Measurements from ENCODE around the gene AGPS. TPM values are rescaled to one million over a fixed set of nuclear protein-coding genes. Genes with fewer than 3 reads are reported as not detected.

The AGPS gene
- total RNA-seq, 1 experiment from 2014 or later: 46.7 TPM

DNA sequence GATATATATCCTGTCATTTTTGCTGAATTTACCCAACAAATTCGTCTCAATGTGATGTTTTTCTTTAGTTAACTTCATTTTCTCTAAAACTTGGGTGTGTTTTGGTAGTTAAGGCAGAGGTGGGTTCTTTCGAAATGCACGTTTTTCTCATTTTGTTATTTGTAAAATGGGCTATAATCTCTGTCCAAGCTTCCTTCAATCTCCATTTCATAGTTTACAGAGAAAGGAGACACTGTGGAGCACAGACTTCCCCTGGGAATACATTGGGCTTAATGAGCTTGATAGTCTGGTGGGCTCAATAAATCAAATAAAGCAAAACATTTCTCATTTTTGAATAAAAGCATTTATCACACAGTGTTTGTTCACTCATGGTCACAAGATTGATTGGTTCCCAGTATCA, 145.1 kb downstream of the AGPS start:
- ChIA-PET CTCF (no interaction called here), POLR2A (ENCODE audit: low non-redundant PET) (interaction anchor here (0.5 kb wide), 1 partner anchor 9 kb away, joined by 17 read pairs; no protein-coding TSS in a partner anchor)
- Histone ChIP-seq H3K9me3 (ENCODE audit: low read depth, low read length, poor library complexity, severe bottlenecking) (no peaks in the 10 kb centered on the region), H3K4me1 (ENCODE audit: insufficient read depth, low read length, poor library complexity, severe bottlenecking) (peaks cover 22% of the 10 kb centered on the region), H3K27me3 (replicated peaks; ENCODE audit: insufficient read depth, low read depth, low read length, poor library complexity) (no peaks in the 10 kb centered on the region), H3K36me3 (ENCODE audit: insufficient read depth, low read length, poor library complexity, severe bottlenecking) (no peaks in the 10 kb centered on the region), H3K4me3 (ENCODE audit: low read depth, low read length, poor library complexity, severe bottlenecking) (no peak overlapping the region), H3K27ac (ENCODE audit: low read depth, low read length, poor library complexity, severe bottlenecking) (no peak overlapping the region)
- DNase-seq (ENCODE audit: low spot score): peak; percentile 46
- TF ChIP-seq, protein P1, sequence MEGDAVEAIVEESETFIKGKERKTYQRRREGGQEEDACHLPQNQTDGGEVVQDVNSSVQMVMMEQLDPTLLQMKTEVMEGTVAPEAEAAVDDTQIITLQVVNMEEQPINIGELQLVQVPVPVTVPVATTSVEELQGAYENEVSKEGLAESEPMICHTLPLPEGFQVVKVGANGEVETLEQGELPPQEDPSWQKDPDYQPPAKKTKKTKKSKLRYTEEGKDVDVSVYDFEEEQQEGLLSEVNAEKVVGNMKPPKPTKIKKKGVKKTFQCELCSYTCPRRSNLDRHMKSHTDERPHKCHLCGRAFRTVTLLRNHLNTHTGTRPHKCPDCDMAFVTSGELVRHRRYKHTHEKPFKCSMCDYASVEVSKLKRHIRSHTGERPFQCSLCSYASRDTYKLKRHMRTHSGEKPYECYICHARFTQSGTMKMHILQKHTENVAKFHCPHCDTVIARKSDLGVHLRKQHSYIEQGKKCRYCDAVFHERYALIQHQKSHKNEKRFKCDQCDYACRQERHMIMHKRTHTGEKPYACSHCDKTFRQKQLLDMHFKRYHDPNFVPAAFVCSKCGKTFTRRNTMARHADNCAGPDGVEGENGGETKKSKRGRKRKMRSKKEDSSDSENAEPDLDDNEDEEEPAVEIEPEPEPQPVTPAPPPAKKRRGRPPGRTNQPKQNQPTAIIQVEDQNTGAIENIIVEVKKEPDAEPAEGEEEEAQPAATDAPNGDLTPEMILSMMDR (conservative IDR thresholded peaks at IDR 0.05; ENCODE audit: low read depth, low read length): no peak
- TF ChIP-seq EZH2 (IDR thresholded peaks at IDR 0.05; ENCODE audit: borderline replicate concordance, low read depth, low read length, poor library complexity, severe bottlenecking): no peak
- no TSS peak for BruUV-seq (replicated peaks)
- intact Hi-C loops (cut with micrococcal nuclease; ENCODE audit: unreplicated experiment): no loop called here

DNA sequence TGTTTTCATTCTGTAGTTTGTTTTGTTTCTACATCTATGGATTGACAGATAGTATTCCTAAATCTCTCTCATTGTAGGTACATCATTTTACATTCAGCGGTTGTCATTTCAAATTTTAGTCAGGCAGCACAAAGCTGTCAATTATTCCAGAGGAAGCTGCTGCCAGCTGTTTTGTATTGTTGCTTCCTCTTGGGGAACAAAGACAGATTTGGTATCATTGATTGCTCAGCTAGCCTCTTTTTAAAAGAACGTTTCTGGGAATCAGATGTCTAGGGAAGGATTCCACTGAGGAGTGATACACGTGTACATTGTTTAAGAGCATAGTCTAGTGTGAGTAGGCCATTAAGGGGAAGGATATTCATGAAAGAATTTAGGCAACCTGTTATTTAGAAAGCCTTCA, 145.8 kb downstream of the AGPS start:
- CTCF ChIA-PET: no interaction called here
- no peak overlapping the region for H3K27ac ChIP-seq (ENCODE audit: low read depth, low read length, poor library complexity, severe bottlenecking)
- H3K4me1 ChIP-seq (ENCODE audit: insufficient read depth, low read length, poor library complexity, severe bottlenecking): peaks cover 22% of the 10 kb centered on the region
- TF ChIP-seq, protein P1 (conservative IDR thresholded peaks at IDR 0.05; ENCODE audit: low read depth, low read length): no peak
- no peak for TF ChIP-seq EZH2 (IDR thresholded peaks at IDR 0.05; ENCODE audit: borderline replicate concordance, low read depth, low read length, poor library complexity, severe bottlenecking)
- peak; percentile 33 for DNase-seq (ENCODE audit: low spot score)
- H3K9me3 ChIP-seq (ENCODE audit: low read depth, low read length, poor library complexity, severe bottlenecking): no peaks in the 10 kb centered on the region
- no peaks in the 10 kb centered on the region for H3K27me3 ChIP-seq (replicated peaks; ENCODE audit: insufficient read depth, low read depth, low read length, poor library complexity)
- H3K4me3 ChIP-seq (ENCODE audit: low read depth, low read length, poor library complexity, severe bottlenecking): no peak overlapping the region
- no peaks in the 10 kb centered on the region for H3K36me3 ChIP-seq (ENCODE audit: insufficient read depth, low read length, poor library complexity, severe bottlenecking)
- BruUV-seq (replicated peaks): no TSS peak
- POLR2A ChIA-PET (ENCODE audit: low non-redundant PET): interaction anchor here (0.5 kb wide), 1 partner anchor 10 kb away, joined by 17 read pairs; no protein-coding TSS in a partner anchor
- intact Hi-C loops (cut with micrococcal nuclease; ENCODE audit: unreplicated experiment): no loop called here

DNA sequence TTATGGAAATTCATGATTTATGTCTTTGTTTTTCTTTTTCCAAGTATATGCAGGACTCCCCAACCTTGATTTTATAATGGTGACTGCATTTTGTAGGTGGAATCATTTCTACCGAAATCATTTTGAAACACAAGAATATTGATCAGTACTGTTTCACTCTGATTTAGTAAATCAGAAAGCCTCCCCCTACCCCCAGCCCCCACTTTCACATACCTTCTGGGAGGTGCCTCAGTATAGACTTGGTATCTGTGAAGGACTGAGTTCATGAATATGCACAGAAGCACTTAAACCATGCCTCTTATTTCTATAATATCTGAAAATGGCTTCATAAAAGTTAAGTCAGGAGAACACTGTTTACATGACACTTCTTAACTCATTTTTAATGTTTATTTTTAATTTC, 147.7 kb downstream of the AGPS start:
- DNase-seq (ENCODE audit: low spot score): no peak
- Histone ChIP-seq H3K36me3 (ENCODE audit: insufficient read depth, low read length, poor library complexity, severe bottlenecking) (no peaks in the 10 kb centered on the region), H3K27me3 (replicated peaks; ENCODE audit: insufficient read depth, low read depth, low read length, poor library complexity) (no peaks in the 10 kb centered on the region), H3K4me3 (ENCODE audit: low read depth, low read length, poor library complexity, severe bottlenecking) (no peak overlapping the region), H3K4me1 (ENCODE audit: insufficient read depth, low read length, poor library complexity, severe bottlenecking) (peaks cover 22% of the 10 kb centered on the region), H3K27ac (ENCODE audit: low read depth, low read length, poor library complexity, severe bottlenecking) (no peak overlapping the region), H3K9me3 (ENCODE audit: low read depth, low read length, poor library complexity, severe bottlenecking) (no peaks in the 10 kb centered on the region)
- intact Hi-C loops (cut with micrococcal nuclease; ENCODE audit: unreplicated experiment): no loop called here
- no peak for TF ChIP-seq EZH2 (IDR thresholded peaks at IDR 0.05; ENCODE audit: borderline replicate concordance, low read depth, low read length, poor library complexity, severe bottlenecking)
- TF ChIP-seq, protein P1 (conservative IDR thresholded peaks at IDR 0.05; ENCODE audit: low read depth, low read length): no peak
- BruUV-seq (replicated peaks): no TSS peak
- CTCF ChIA-PET: no interaction called here
- POLR2A ChIA-PET (ENCODE audit: low non-redundant PET): no interaction called here
